Left renal cortex interstitium (tissue), 4 donors: ENCODE data around the gene SLC25A47. TPM values are rescaled to one million over a fixed set of nuclear protein-coding genes. Genes with fewer than 3 reads are reported as not detected.
"Not testable (repeated sequence)": the region's sequence is repeated elsewhere in the genome, so short reads cannot be mapped to it uniquely, and the experiment has no call there.

ENCODE experiments used
- DNase-seq, 4 donors: peaks; one replicate each; pipeline ENCODE4 v3.0.0-alpha.2; 2013; ENCODE audit warnings: low read depth in 4 of 4, low spot score in 2 of 4, missing footprints in 1 of 4
- polyA plus RNA-seq, 4 donors: library from polyadenylated mRNA; unstranded; fragments of 120-200 nt; gene quantifications; one replicate each; pipeline ENCODE4 v1.2.1, GENCODE V29; 2013; ENCODE audit not compliant: insufficient read length in 4 of 4

The SLC25A47 gene
- polyA plus RNA-seq, 4 donors, result not detected

GRCh38 chr14:100342826-100343225 is 19.7 kb downstream of the SLC25A47 start:
- DNase-seq, result not testable (repeated sequence)

- DNase-seq, result not testable (repeated sequence)
Measured at GRCh38 chr14:100344657-100345056, 21.5 kb downstream of the SLC25A47 start.

GRCh38 chr14:100345711-100346110 is 22.6 kb downstream of the SLC25A47 start:
- DNase-seq, result no peak

- no peak for DNase-seq
Measured at GRCh38 chr14:100346306-100347091, 23.4 kb downstream of the SLC25A47 start.

GRCh38 chr14:100348253-100348729 is 25.2 kb downstream of the SLC25A47 start:
- DNase-seq, result no peak

- DNase-seq, result no peak
Measured at GRCh38 chr14:100348784-100349685, 25.9 kb downstream of the SLC25A47 start.

- DNase-seq, result no peak
Measured at GRCh38 chr14:100350276-100350926, 27.3 kb downstream of the SLC25A47 start.

GRCh38 chr14:100350986-100351385 is 27.8 kb downstream of the SLC25A47 start:
- no peak for DNase-seq

- no peak for DNase-seq
Measured at GRCh38 chr14:100358396-100358795, 35.3 kb downstream of the SLC25A47 start.

GRCh38 chr14:100359111-100359510 is 36.0 kb downstream of the SLC25A47 start:
- no peak for DNase-seq

- DNase-seq, result no peak
Measured at GRCh38 chr14:100359881-100360280, 36.7 kb downstream of the SLC25A47 start.

- DNase-seq, result no peak
Measured at GRCh38 chr14:100361626-100362025, 38.5 kb downstream of the SLC25A47 start.

- DNase-seq, result no peak
Measured at GRCh38 chr14:100362311-100362927, 39.3 kb downstream of the SLC25A47 start.

GRCh38 chr14:100363053-100363452 is 39.9 kb downstream of the SLC25A47 start:
- DNase-seq, result no peak

GRCh38 chr14:100364403-100364802 is 41.3 kb downstream of the SLC25A47 start:
- DNase-seq, result no peak

- no peak for DNase-seq
Measured at GRCh38 chr14:100365741-100366140, 42.6 kb downstream of the SLC25A47 start.

GRCh38 chr14:100369019-100369418 is 45.9 kb downstream of the SLC25A47 start:
- DNase-seq, result no peak

- no peak for DNase-seq
Measured at GRCh38 chr14:100370003-100370402, 46.9 kb downstream of the SLC25A47 start.

- DNase-seq, result no peak
Measured at GRCh38 chr14:100371773-100372172, 48.6 kb downstream of the SLC25A47 start.

GRCh38 chr14:100372357-100373048 is 49.4 kb downstream of the SLC25A47 start:
- no peak for DNase-seq
